H1 (cell line): ENCODE data around the gene PPP4R3C. TPM values are rescaled to one million over a fixed set of nuclear protein-coding genes. Genes with fewer than 3 reads are reported as not detected.

Source experiments
- CTCF ChIA-PET: fragments of 300-600 bp; sonication (Branson Sonifier 250); formaldehyde crosslinking; loops from one replicate; lab custom pipeline; 2021; ENCODE audit not compliant: partially characterized antibody; lab: Charles Lee
- POLR2A ChIA-PET: fragments of 300-600 bp; sonication (Branson Sonifier 250); formaldehyde crosslinking; loops from one replicate; lab custom pipeline; 2021; ENCODE audit warnings: inconsistent platforms; ENCODE audit not compliant: partially characterized antibody; lab: Charles Lee
- DNase-seq, 2 experiments: peaks; one replicate each; pipeline versions ENCODE4 v3.0.0 to v3.0.0-alpha.2; 2010 to 2022; ENCODE audit warnings: low spot score in 2 of 2, low read depth in 1 of 2, mixed read lengths in 1 of 2
- FAIRE-seq: peaks from 2 replicates; lab custom pipeline; 2011; peaks lifted over from hg19 to GRCh38; lab: Jason Lieb, UNC
- H2AFZ ChIP-seq: 2 replicates; pipeline ENCODE4 v1.8.1; 2012; ENCODE audit warnings: low read length, inconsistent platforms
- H2AK5ac ChIP-seq: 2 replicates; pipeline ENCODE4 v1.6.1; 2013; ENCODE audit warnings: low read depth, low read length
- H2BK120ac ChIP-seq: replicated peaks from 2 replicates; pipeline ENCODE3; 2013; ENCODE audit warnings: low read depth, low read length, inconsistent platforms
- H2BK12ac ChIP-seq: 2 replicates; pipeline ENCODE4 v1.6.1; 2013; ENCODE audit warnings: low read depth, low read length
- H2BK15ac ChIP-seq: 2 replicates; pipeline ENCODE4 v1.6.1; 2013; ENCODE audit warnings: low read length
- H2BK20ac ChIP-seq: 2 replicates; pipeline ENCODE4 v1.6.1; 2013; ENCODE audit warnings: low read length
- H2BK5ac ChIP-seq: 2 replicates; pipeline ENCODE4 v1.6.1; 2013; ENCODE audit warnings: low read depth, low read length
- H3K14ac ChIP-seq: 2 replicates; pipeline ENCODE4 v1.6.1; 2013; ENCODE audit warnings: inconsistent platforms; ENCODE audit not compliant: insufficient read length
- H3K18ac ChIP-seq: 2 replicates; pipeline ENCODE4 v1.6.1; 2013; ENCODE audit warnings: low read length; ENCODE audit errors: extremely low read depth
- H3K23ac ChIP-seq: 2 replicates; pipeline ENCODE4 v1.6.1; 2013; ENCODE audit warnings: inconsistent platforms; ENCODE audit not compliant: insufficient read length
- H3K23me2 ChIP-seq: 2 replicates; pipeline ENCODE4 v1.6.1; 2013; ENCODE audit warnings: low read depth, low read length
- H3K27ac ChIP-seq: 2 replicates; pipeline ENCODE4 v1.6.1; 2011; ENCODE audit warnings: low read depth, low read length, inconsistent platforms
- H3K27me3 ChIP-seq, 4 experiments: replicated peaks in 1 of 4; 1 replicate in 1 of 4; 2 replicates in 3 of 4; pipeline versions ENCODE4 v1.6.1 to v1.8.1; 2011 to 2013; ENCODE audit warnings: low read length in 3 of 4, mild to moderate bottlenecking in 3 of 4, inconsistent platforms in 2 of 4, mixed read lengths in 2 of 4, moderate library complexity in 1 of 4; ENCODE audit not compliant: control insufficient read depth in 3 of 4, insufficient read depth in 3 of 4; ENCODE audit errors: extremely low read depth in 1 of 4
- H3K36me3 ChIP-seq, 4 experiments: 2 replicates each; pipeline versions ENCODE4 v1.6.1 to v1.8.1; 2011 to 2013; ENCODE audit warnings: mild to moderate bottlenecking in 4 of 4, low read length in 3 of 4, moderate library complexity in 2 of 4, control low read depth in 1 of 4, inconsistent platforms in 1 of 4; ENCODE audit not compliant: insufficient read depth in 4 of 4, control insufficient read depth in 2 of 4
- H3K4ac ChIP-seq: replicated peaks from 2 replicates; pipeline ENCODE3; 2013; ENCODE audit warnings: low read length, low read depth, mixed read lengths, inconsistent platforms; ENCODE audit not compliant: insufficient read length
- H3K4me1 ChIP-seq, 4 experiments: replicated peaks in 1 of 4; 1 replicate in 1 of 4; 2 replicates in 3 of 4; pipeline versions ENCODE4 v1.6.1 to v1.8.1; 2011 to 2013; ENCODE audit warnings: low read length in 3 of 4, inconsistent platforms in 2 of 4, mixed read lengths in 1 of 4; ENCODE audit not compliant: insufficient read depth in 4 of 4, control insufficient read depth in 3 of 4
- H3K4me2 ChIP-seq, 2 experiments: 2 replicates each; pipeline versions ENCODE4 v1.6.1 to v1.8.1; 2011 to 2013; ENCODE audit warnings: low read depth in 2 of 2, low read length in 2 of 2, control low read depth in 1 of 2, inconsistent platforms in 1 of 2, mild to moderate bottlenecking in 1 of 2; ENCODE audit not compliant: insufficient read depth in 1 of 2
- H3K4me3 ChIP-seq, 4 experiments: fragments of 200-600, 300-600 bp in 1 of 4; sonication (generic), shearing (Covaris generic), sonication (Bioruptor Twin) in 1 of 4; 2 replicates each; pipeline versions ENCODE4 v1.5.1 to v1.8.1; 2011 to 2016; ENCODE audit warnings: low read length in 4 of 4, low read depth in 3 of 4, control low read depth in 2 of 4, inconsistent platforms in 2 of 4, mild to moderate bottlenecking in 2 of 4, mixed read lengths in 1 of 4, moderate library complexity in 1 of 4; ENCODE audit not compliant: insufficient read depth in 2 of 4; ENCODE audit errors: extremely low read depth in 1 of 4
- H3K56ac ChIP-seq: replicated peaks from 2 replicates; pipeline ENCODE3; 2013; ENCODE audit warnings: low read depth, mild to moderate bottlenecking, mixed read lengths, low read length, inconsistent platforms; ENCODE audit not compliant: insufficient read length
- H3K79me1 ChIP-seq: 2 replicates; pipeline ENCODE4 v1.6.1; 2013; ENCODE audit warnings: low read depth, low read length, control low read depth
- H3K79me2 ChIP-seq, 2 experiments: 2 replicates each; pipeline versions ENCODE4 v1.6.1 to v1.8.1; 2012 to 2013; ENCODE audit warnings: low read length in 2 of 2, mild to moderate bottlenecking in 2 of 2, inconsistent platforms in 1 of 2; ENCODE audit not compliant: insufficient read depth in 2 of 2, control insufficient read depth in 1 of 2
- H3K9ac ChIP-seq, 4 experiments: replicated peaks in 1 of 4; 1 replicate in 1 of 4; 2 replicates in 3 of 4; pipeline versions ENCODE4 v1.6.1 to v1.8.1; 2011 to 2013; ENCODE audit warnings: low read depth in 3 of 4, low read length in 3 of 4, control low read depth in 2 of 4, mild to moderate bottlenecking in 2 of 4, moderate library complexity in 2 of 4, inconsistent platforms in 1 of 4; ENCODE audit errors: extremely low read depth in 1 of 4
- H3K9me3 ChIP-seq, 2 experiments: 2 replicates each; pipeline versions ENCODE4 v1.6.1 to v1.8.1; 2012 to 2013; ENCODE audit warnings: mild to moderate bottlenecking in 2 of 2, moderate library complexity in 2 of 2, control low read depth in 1 of 2, inconsistent platforms in 1 of 2, low read depth in 1 of 2, low read length in 1 of 2, mixed read lengths in 1 of 2; ENCODE audit not compliant: insufficient read depth in 2 of 2
- H4K20me1 ChIP-seq, 2 experiments: replicated peaks in 1 of 2; 2 replicates each; pipeline versions ENCODE3 to v1.8.1; 2011 to 2013; ENCODE audit warnings: inconsistent platforms in 2 of 2, low read length in 2 of 2, mild to moderate bottlenecking in 1 of 2; ENCODE audit not compliant: insufficient read depth in 2 of 2, control insufficient read depth in 1 of 2
- H4K5ac ChIP-seq: 2 replicates; pipeline ENCODE4 v1.6.1; 2013; ENCODE audit warnings: low read length, low read depth, mixed read lengths, inconsistent platforms; ENCODE audit not compliant: insufficient read length
- H4K8ac ChIP-seq: 2 replicates; pipeline ENCODE4 v1.8.0; 2013; ENCODE audit warnings: mild to moderate bottlenecking, moderate library complexity, low read length, inconsistent platforms; ENCODE audit not compliant: insufficient read depth; ENCODE audit errors: extremely low read depth
- H4K91ac ChIP-seq: replicated peaks from 2 replicates; pipeline ENCODE3; 2013; ENCODE audit warnings: low read length, mixed read lengths, inconsistent platforms; ENCODE audit not compliant: insufficient read length
- ASH2L ChIP-seq: fragments of 200-600, 300-600 bp; sonication (generic); IDR thresholded peaks from one replicate; pipeline ENCODE4 v1.7.1; 2017; ENCODE audit warnings: low read length
- BACH1 ChIP-seq: IDR thresholded peaks from 2 replicates; pipeline ENCODE4 v1.6.1; 2012; ENCODE audit warnings: low read length, improper control_type of control experiment
- BCL11A ChIP-seq, 2 experiments: IDR thresholded peaks; one replicate each; pipeline ENCODE4 v1.6.1; 2011; ENCODE audit warnings: low read depth in 2 of 2, low read length in 2 of 2, mild to moderate bottlenecking in 2 of 2
- CBX5 ChIP-seq: fragments of 300-800, 300-1000 bp; sonication (generic); IDR thresholded peaks from 2 replicates; pipeline ENCODE4 v1.7.1; 2016; ENCODE audit warnings: antibody characterized with exemption, low read length, low read depth
- CHD2 ChIP-seq: IDR thresholded peaks from 2 replicates; pipeline ENCODE4 v1.6.1; 2012; ENCODE audit warnings: low read length, improper control_type of control experiment
- EGR1 ChIP-seq: IDR thresholded peaks from 2 replicates; pipeline ENCODE4 v1.6.1; 2011; ENCODE audit warnings: low read depth, low read length, borderline replicate concordance
- FOSL1 ChIP-seq: IDR thresholded peaks from 2 replicates; pipeline ENCODE4 v1.6.1; 2011; ENCODE audit warnings: mild to moderate bottlenecking, low read depth, low read length, moderate library complexity; ENCODE audit not compliant: insufficient read depth
- KDM1A ChIP-seq: fragments of 200-600, 300-600 bp; sonication (generic); IDR thresholded peaks from 2 replicates; pipeline ENCODE4 v1.7.1; 2016; ENCODE audit warnings: mild to moderate bottlenecking, low read length, borderline replicate concordance
- RAD21 ChIP-seq, 2 experiments: IDR thresholded peaks in 1 of 2; conservative IDR thresholded peaks in 1 of 2; 2 replicates each; pipeline ENCODE4 v1.6.1; 2011; ENCODE audit warnings: low read depth in 2 of 2, low read length in 2 of 2, improper control_type of control experiment in 1 of 2, inconsistent platforms in 1 of 2, mild to moderate bottlenecking in 1 of 2, moderate library complexity in 1 of 2
- RBBP5 ChIP-seq: IDR thresholded peaks from 2 replicates; pipeline ENCODE4 v1.7.1; 2012; ENCODE audit warnings: low read depth, mild to moderate bottlenecking, inconsistent platforms, low read length, moderate library complexity, borderline replicate concordance
- RFX5 ChIP-seq: IDR thresholded peaks from 2 replicates; pipeline ENCODE4 v1.6.1; 2011; ENCODE audit warnings: low read depth, low read length, improper control_type of control experiment, borderline replicate concordance
- SAP30 ChIP-seq: fragments of 300-600 bp; sonication (generic); IDR thresholded peaks from 2 replicates; pipeline ENCODE4 v1.7.1; 2012; ENCODE audit warnings: low read length, moderate library complexity, mild to moderate bottlenecking, inconsistent platforms; ENCODE audit not compliant: insufficient read depth, insufficient replicate concordance
- SIRT6 ChIP-seq: IDR thresholded peaks from one replicate; pipeline ENCODE4 v1.7.1; 2012; ENCODE audit warnings: low read length, inconsistent platforms
- SP4 ChIP-seq: IDR thresholded peaks from 2 replicates; pipeline ENCODE4 v1.6.1; 2012; ENCODE audit warnings: low read length, inconsistent platforms
- SRF ChIP-seq: IDR thresholded peaks from 2 replicates; pipeline ENCODE4 v1.6.1; 2011; ENCODE audit warnings: mild to moderate bottlenecking, low read depth, low read length, moderate library complexity
- YY1 ChIP-seq: IDR thresholded peaks from 2 replicates; pipeline ENCODE4 v1.6.1; 2011; ENCODE audit warnings: low read depth, mild to moderate bottlenecking, low read length
- WGBS, 2 experiments: shearing (Covaris generic) in 1 of 2; methylation state at CpG; one replicate each; pipeline versions ENCODE4 v1.1.6 to v1.1.7; 2013 to 2015; ENCODE audit warnings: low lambda C conversion rate in 2 of 2, mixed read lengths in 2 of 2, inconsistent platforms in 1 of 2, low coverage in 1 of 2, missing lambda C conversion rate in 1 of 2; ENCODE audit not compliant: insufficient replicate concordance in 2 of 2, insufficient coverage in 1 of 2, insufficient read length in 1 of 2; ENCODE audit errors: extremely low coverage in 1 of 2, missing lambda C conversion rate in 1 of 2; 5-methylcytosine and 5-hydroxymethylcytosine counted together
- polyA plus RNA-seq, 7 experiments: library from polyadenylated mRNA; depleted of rRNA in 3 of 7; stranded (reverse) in 5 of 7; unstranded in 2 of 7; fragments of >200 nt in 5 of 7; fragments of 200-250 nt in 2 of 7; gene quantifications; 1 replicate in 5 of 7; 2 replicates in 1 of 7; 4 replicates in 1 of 7; pipeline versions ENCODE4 v1.2.1 to v1.2.3, GENCODE V29; 2011 to 2013; ENCODE audit warnings: missing spikeins in 2 of 7, mixed read lengths in 2 of 7
- total RNA-seq: library from RNA; stranded (reverse); fragmentation: NEBNext Ultra II Directional; extraction: Animal tissue kit (Norgen Biotek cat#: 25700); gene quantifications from 2 replicates; pipeline ENCODE4 v1.2.1, GENCODE V29; 2021

PPP4R3C gene
- total and polyA plus RNA-seq, 2 of the 8 experiments (the other 6 are each of a cell fraction or from before 2014, with no cell fraction given) = not detected

- no peaks in the 10 kb centered on the region for H3K4me1 ChIP-seq
- no peak overlapping the region for H2AFZ ChIP-seq
- H3K27ac ChIP-seq = no peak overlapping the region
- no peaks in the 10 kb centered on the region for H4K20me1 ChIP-seq
- ChIA-PET CTCF (no interaction called here), POLR2A (no interaction called here)
- H2BK5ac ChIP-seq = no peak overlapping the region
- H3K23ac ChIP-seq = no peak overlapping the region
- H3K79me1 ChIP-seq = no peaks in the 10 kb centered on the region
- DNase-seq (no peak), FAIRE-seq (no peak)
- H3K36me3 ChIP-seq = no peaks in the 10 kb centered on the region
- H3K79me2 ChIP-seq = no peaks in the 10 kb centered on the region
- no peak overlapping the region for H2BK120ac ChIP-seq
- H4K5ac ChIP-seq = no peak overlapping the region
- H3K9me3 ChIP-seq = no peaks in the 10 kb centered on the region
- no peak overlapping the region for H2AK5ac ChIP-seq
- no peak overlapping the region for H3K4me3 ChIP-seq
- H3K56ac ChIP-seq = no peak overlapping the region
- H3K9ac ChIP-seq = no peak overlapping the region
- H4K91ac ChIP-seq = no peak overlapping the region
- no peaks in the 10 kb centered on the region for H3K27me3 ChIP-seq
- H3K18ac ChIP-seq = no peak overlapping the region
- WGBS, 2 experiments = 89% methylated on average over 4 of the region's 4 CpGs; no CpG with 5 or more reads in 1 of the 2 experiments
- H4K8ac ChIP-seq = no peak overlapping the region
- H3K23me2 ChIP-seq = no peaks in the 10 kb centered on the region
- H3K4me2 ChIP-seq = no peak overlapping the region
- H2BK15ac ChIP-seq = no peak overlapping the region
- H3K4ac ChIP-seq = no peak overlapping the region
- H2BK12ac ChIP-seq = no peak overlapping the region
- H2BK20ac ChIP-seq = no peak overlapping the region
- no peak overlapping the region for H3K14ac ChIP-seq
- no peak for TF ChIP-seq EGR1
- no peak for TF ChIP-seq RAD21 (IDR thresholded peaks at IDR 0.05 in 1 of 2, conservative IDR thresholded peaks at IDR 0.05 in 1 of 2; ENCODE audit: low read depth in 2 of 2, low read length in 2 of 2)
- no peak for TF ChIP-seq CBX5
- no peak for TF ChIP-seq BCL11A (IDR thresholded peaks at IDR 0.05; ENCODE audit: low read depth in 2 of 2, low read length in 2 of 2)
- no peak for TF ChIP-seq RBBP5
- TF ChIP-seq RFX5 = no peak
- TF ChIP-seq CHD2 = no peak
- no peak for TF ChIP-seq ASH2L
- no peak for TF ChIP-seq SP4
- no peak for TF ChIP-seq KDM1A
- no peak for TF ChIP-seq SAP30
- TF ChIP-seq BACH1 = no peak
- no peak for TF ChIP-seq SIRT6
- no peak for TF ChIP-seq SRF
- TF ChIP-seq YY1 = no peak
- no peak for TF ChIP-seq FOSL1
Observed at GRCh38 chrX:27491397-27491796, 28.3 kb upstream of the PPP4R3C start.
